ENCODE measurements around the gene ABLIM2.

ABLIM2 gene

GRCh38 chr4:8079031-8079885 is 79.4 kb downstream of the ABLIM2 start:
- TF ChIP-seq CREB5 (CRISPR knock-in tag; IDR thresholded peaks at IDR 0.05; ENCODE audit: low read depth): no peak
- peak; percentile 15; the same call in 1 of the 3 replicates for ATAC-seq

GRCh38 chr4:8078610-8079015 is 80.0 kb downstream of the ABLIM2 start:
- ATAC-seq: no peak
- TF ChIP-seq RARB (CRISPR knock-in tag; IDR thresholded peaks at IDR 0.05): no peak
- no peak for TF ChIP-seq ZFP3 (CRISPR knock-in tag; IDR thresholded peaks at IDR 0.05)
- no peak for TF ChIP-seq ZNF8 (CRISPR knock-in tag; IDR thresholded peaks at IDR 0.05)
- no peak for TF ChIP-seq ARNTL (CRISPR knock-in tag; IDR thresholded peaks at IDR 0.05; ENCODE audit: borderline replicate concordance, low read depth)
- TF ChIP-seq PPARA (CRISPR knock-in tag; IDR thresholded peaks at IDR 0.05; ENCODE audit: borderline replicate concordance): no peak
- TF ChIP-seq SNAI2 (CRISPR knock-in tag; IDR thresholded peaks at IDR 0.05): no peak
- no peak for TF ChIP-seq POU6F1 (CRISPR knock-in tag; IDR thresholded peaks at IDR 0.05; ENCODE audit: borderline replicate concordance, low read depth)
- TF ChIP-seq TCF4 (CRISPR knock-in tag; IDR thresholded peaks at IDR 0.05; ENCODE audit: borderline replicate concordance): no peak
- TF ChIP-seq CREB5 (CRISPR knock-in tag; IDR thresholded peaks at IDR 0.05; ENCODE audit: low read depth): no peak
- no peak for TF ChIP-seq PATZ1 (CRISPR knock-in tag; IDR thresholded peaks at IDR 0.05; ENCODE audit: borderline replicate concordance)

- TF ChIP-seq CREB5 (CRISPR knock-in tag; IDR thresholded peaks at IDR 0.05; ENCODE audit: low read depth) (no peak), POU6F1 (CRISPR knock-in tag; IDR thresholded peaks at IDR 0.05; ENCODE audit: borderline replicate concordance, low read depth) (no peak), ZFP3 (CRISPR knock-in tag; IDR thresholded peaks at IDR 0.05) (no peak), RARB (CRISPR knock-in tag; IDR thresholded peaks at IDR 0.05) (no peak), TOX (CRISPR knock-in tag; IDR thresholded peaks at IDR 0.05; ENCODE audit: borderline replicate concordance) (no peak), CSRNP3 (CRISPR knock-in tag; IDR thresholded peaks at IDR 0.05) (no peak), GLIS3 (CRISPR knock-in tag; IDR thresholded peaks at IDR 0.05) (no peak), BACH2 (CRISPR knock-in tag; IDR thresholded peaks at IDR 0.05; ENCODE audit: borderline replicate concordance) (no peak), PPARA (CRISPR knock-in tag; IDR thresholded peaks at IDR 0.05; ENCODE audit: borderline replicate concordance) (no peak), ARNTL (CRISPR knock-in tag; IDR thresholded peaks at IDR 0.05; ENCODE audit: borderline replicate concordance, low read depth) (no peak), ZNF565 (CRISPR knock-in tag; conservative IDR thresholded peaks at IDR 0.05; ENCODE audit: low read depth) (no peak)
- ATAC-seq: no peak
Measured at GRCh38 chr4:8078109-8078494, 80.5 kb downstream of the ABLIM2 start.

Measured in SK-N-SH treated with all-trans-retinoic acid at 6 μM for 48 hours (cell line).